Hepatocyte (in vitro differentiated cells): Measurements from ENCODE around the gene PRM2. TPM values are rescaled to one million over a fixed set of nuclear protein-coding genes. Genes with fewer than 3 reads are reported as not detected.

Source experiments
- DNase-seq: peaks from one replicate; pipeline ENCODE4 v3.0.0-alpha.2; 2016; ENCODE audit warnings: low spot score
- H2AFZ ChIP-seq: fragments of 200-600 bp; sonication (generic); 2 replicates; pipeline ENCODE4 v1.6.0; 2016; ENCODE audit warnings: antibody characterized with exemption, mild to moderate bottlenecking
- H3K27ac ChIP-seq: fragments of 200-600 bp; sonication (generic); 2 replicates; pipeline ENCODE4 v1.5.1; 2016; ENCODE audit warnings: mild to moderate bottlenecking
- H3K27me3 ChIP-seq: fragments of 200-600 bp; sonication (generic); 2 replicates; pipeline ENCODE4 v1.6.1; 2016
- H3K36me3 ChIP-seq: fragments of 200-600 bp; sonication (generic); replicated peaks from 2 replicates; pipeline ENCODE4 v1.5.1; 2016; ENCODE audit warnings: low read depth; ENCODE audit not compliant: insufficient read depth
- H3K4me1 ChIP-seq: fragments of 200-600 bp; sonication (generic); 2 replicates; pipeline ENCODE4 v1.5.1; 2016; ENCODE audit warnings: mild to moderate bottlenecking, moderate library complexity; ENCODE audit not compliant: insufficient read depth
- H3K4me2 ChIP-seq: fragments of 200-600 bp; sonication (generic); 2 replicates; pipeline ENCODE4 v1.6.0; 2016
- H3K4me3 ChIP-seq: fragments of 200-600 bp; sonication (generic); 2 replicates; pipeline ENCODE4 v1.5.1; 2016; ENCODE audit warnings: mild to moderate bottlenecking
- H3K79me2 ChIP-seq: fragments of 200-600 bp; sonication (generic); 2 replicates; pipeline ENCODE4 v1.6.0; 2017; ENCODE audit warnings: mild to moderate bottlenecking
- H3K9me2 ChIP-seq: fragments of 200-600 bp; sonication (generic); replicated peaks from 2 replicates; pipeline ENCODE4 v1.6.0; 2017; ENCODE audit warnings: mild to moderate bottlenecking; ENCODE audit not compliant: insufficient read depth
- H3K9me3 ChIP-seq: fragments of 200-600 bp; sonication (generic); 2 replicates; pipeline ENCODE4 v1.5.1; 2016; ENCODE audit warnings: low read depth, mild to moderate bottlenecking
- H4K20me1 ChIP-seq: fragments of 200-600 bp; sonication (generic); 2 replicates; pipeline ENCODE4 v1.6.0; 2016; ENCODE audit warnings: mild to moderate bottlenecking; ENCODE audit not compliant: insufficient read depth, poor library complexity, severe bottlenecking
- CTCF ChIP-seq: fragments of 200-600 bp; sonication (generic); IDR thresholded peaks from 2 replicates; pipeline ENCODE4 v1.5.1; 2016; ENCODE audit warnings: antibody characterized with exemption, mild to moderate bottlenecking; ENCODE audit not compliant: poor library complexity
- EZH2 ChIP-seq: fragments of 200-600 bp; sonication (generic); IDR thresholded peaks from 2 replicates; pipeline ENCODE4 v1.6.1; 2016; ENCODE audit warnings: antibody characterized with exemption, mild to moderate bottlenecking, borderline replicate concordance
- EZH2phosphoT487 ChIP-seq: fragments of 200-600 bp; sonication (generic); IDR thresholded peaks from one replicate; pipeline ENCODE4 v1.6.1; 2018; ENCODE audit warnings: antibody characterized with exemption, mild to moderate bottlenecking, low read depth, moderate library complexity; ENCODE audit not compliant: unreplicated experiment, severe bottlenecking
- WGBS: methylation state at CpG from one replicate; pipeline ENCODE4 v1.1.6; 2016; ENCODE audit warnings: low lambda C conversion rate; ENCODE audit errors: missing lambda C conversion rate; 5-methylcytosine and 5-hydroxymethylcytosine counted together
- polyA plus RNA-seq: library from polyadenylated mRNA; unstranded; fragments of >200 nt; fragmentation: Nextera tagmentation; extraction: Ambion mirVana; gene quantifications from 2 replicates; pipeline ENCODE4 v1.2.1, GENCODE V29; 2016
- total RNA-seq: library from RNA; depleted of rRNA; stranded (reverse); fragments of >200 nt; gene quantifications from 2 replicates; pipeline ENCODE4 v1.2.3, GENCODE V29; 2014

PRM2 gene
- total and polyA plus RNA-seq, 2 experiments from 2014 or later, result not detected

- Histone ChIP-seq H3K27ac (no peak overlapping the region), H3K4me2 (no peak overlapping the region), H3K27me3 (no peaks in the 10 kb centered on the region), H4K20me1 (no peaks in the 10 kb centered on the region), H3K9me3 (no peaks in the 10 kb centered on the region), H3K4me3 (no peak overlapping the region), H3K9me2 (no peaks in the 10 kb centered on the region), H3K36me3 (no peaks in the 10 kb centered on the region), H2AFZ (no peak overlapping the region), H3K4me1 (peaks cover 2% of the 10 kb centered on the region), H3K79me2 (no peaks in the 10 kb centered on the region)
- no peak for DNase-seq
- WGBS, result 92% methylated on average over 8 of the region's 8 CpGs
- TF ChIP-seq EZH2, result no peak
- no peak for TF ChIP-seq CTCF
- no peak for TF ChIP-seq EZH2phosphoT487
Observed at GRCh38 chr16:11262915-11263314, 13.4 kb downstream of the PRM2 start.

GRCh38 chr16:11260596-11260966 is 15.7 kb downstream of the PRM2 start:
- H3K4me2 ChIP-seq, result no peak overlapping the region
- no peaks in the 10 kb centered on the region for H3K36me3 ChIP-seq
- H3K4me3 ChIP-seq, result no peak overlapping the region
- H3K9me3 ChIP-seq, result no peaks in the 10 kb centered on the region
- H4K20me1 ChIP-seq, result no peaks in the 10 kb centered on the region
- H3K79me2 ChIP-seq, result no peaks in the 10 kb centered on the region
- H3K27me3 ChIP-seq, result no peaks in the 10 kb centered on the region
- 50% methylated on average over 3 of the region's 3 CpGs for WGBS
- no peak overlapping the region for H3K27ac ChIP-seq
- no peak for DNase-seq
- no peak overlapping the region for H2AFZ ChIP-seq
- TF ChIP-seq EZH2phosphoT487, result no peak
- no peak for TF ChIP-seq EZH2
- no peak for TF ChIP-seq CTCF
- peaks cover 7% of the 10 kb centered on the region for H3K4me1 ChIP-seq
- H3K9me2 ChIP-seq, result no peaks in the 10 kb centered on the region

DNA sequence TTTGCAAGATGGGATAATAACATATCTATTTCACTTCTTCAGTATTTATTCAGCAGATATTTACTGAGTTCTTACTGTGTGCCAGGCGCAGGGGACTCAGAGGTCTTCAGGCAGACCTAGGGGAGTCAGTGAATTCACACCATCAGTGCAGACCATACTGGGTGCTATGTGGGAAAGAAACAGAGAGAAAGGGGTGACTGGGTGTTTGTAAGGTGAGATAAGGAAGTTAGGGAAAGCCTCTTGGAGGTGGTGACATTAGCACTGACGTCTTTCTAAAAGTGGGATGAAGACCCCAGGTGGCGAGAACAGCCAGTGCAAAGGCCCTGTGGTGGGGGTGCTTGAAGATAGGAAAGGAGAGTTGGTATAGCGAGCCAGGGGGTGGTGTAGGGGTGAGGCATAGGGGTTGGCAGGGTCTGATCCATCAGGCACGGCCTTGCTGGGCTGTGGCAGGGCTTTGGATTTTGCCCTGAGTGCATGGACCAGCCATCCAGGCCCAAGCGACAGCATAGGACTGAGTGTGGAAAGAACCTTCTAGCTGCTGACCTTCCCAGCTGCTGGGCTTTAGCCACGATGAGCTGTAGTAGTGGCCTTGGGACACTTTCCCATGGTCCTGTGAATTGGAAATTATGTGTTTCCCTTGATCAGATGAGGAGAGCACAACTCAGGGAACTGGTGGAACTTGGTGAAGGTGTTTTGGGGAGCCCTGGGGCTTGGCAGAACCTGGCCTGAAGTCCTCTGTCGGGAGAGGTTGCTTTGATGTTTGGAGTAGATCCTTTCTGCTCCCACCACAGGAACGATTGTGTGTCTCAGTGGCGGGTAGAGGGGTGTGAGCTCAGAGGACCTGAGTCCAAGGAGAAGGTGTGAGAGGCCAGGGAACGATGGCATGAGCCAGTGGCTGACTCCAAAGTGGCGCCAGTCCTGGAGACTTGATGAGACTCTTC is 16.4 kb downstream of the PRM2 start:
- DNase-seq, result no peak
- no peak overlapping the region for H3K27ac ChIP-seq
- H3K9me2 ChIP-seq, result no peaks in the 10 kb centered on the region
- no peaks in the 10 kb centered on the region for H3K9me3 ChIP-seq
- H3K79me2 ChIP-seq, result peaks cover 6% of the 10 kb centered on the region
- 94% methylated on average over 12 of the region's 12 CpGs for WGBS
- peaks cover 6% of the 10 kb centered on the region for H4K20me1 ChIP-seq
- no peak overlapping the region for H3K4me3 ChIP-seq
- no peaks in the 10 kb centered on the region for H3K36me3 ChIP-seq
- H3K27me3 ChIP-seq, result no peaks in the 10 kb centered on the region
- H2AFZ ChIP-seq, result no peak overlapping the region
- H3K4me1 ChIP-seq, result peaks cover 7% of the 10 kb centered on the region
- no peak overlapping the region for H3K4me2 ChIP-seq
- TF ChIP-seq CTCF (no peak), EZH2 (no peak), EZH2phosphoT487 (no peak)
